H1 (cell line): ENCODE measurements around the gene RNGTT. TPM values are rescaled to one million over a fixed set of nuclear protein-coding genes. Genes with fewer than 3 reads are reported as not detected.
"Not testable (repeated sequence)": the region's sequence is repeated elsewhere in the genome, so short reads cannot be mapped to it uniquely, and the experiment has no call there.

Experiments
- CTCF ChIA-PET: fragments of 300-600 bp; sonication (Branson Sonifier 250); formaldehyde crosslinking; loops from one replicate; lab custom pipeline; 2021; ENCODE audit not compliant: partially characterized antibody; lab: Charles Lee
- POLR2A ChIA-PET: fragments of 300-600 bp; sonication (Branson Sonifier 250); formaldehyde crosslinking; loops from one replicate; lab custom pipeline; 2021; ENCODE audit warnings: inconsistent platforms; ENCODE audit not compliant: partially characterized antibody; lab: Charles Lee
- DNase-seq, 2 experiments: peaks; one replicate each; pipeline versions ENCODE4 v3.0.0 to v3.0.0-alpha.2; 2010 to 2022; ENCODE audit warnings: low spot score in 2 of 2, low read depth in 1 of 2, mixed read lengths in 1 of 2
- FAIRE-seq: peaks from 2 replicates; lab custom pipeline; 2011; peaks lifted over from hg19 to GRCh38; lab: Jason Lieb, UNC
- H2AFZ ChIP-seq: 2 replicates; pipeline ENCODE4 v1.8.1; 2012; ENCODE audit warnings: low read length, inconsistent platforms
- H2AK5ac ChIP-seq: 2 replicates; pipeline ENCODE4 v1.6.1; 2013; ENCODE audit warnings: low read depth, low read length
- H2BK120ac ChIP-seq: replicated peaks from 2 replicates; pipeline ENCODE3; 2013; ENCODE audit warnings: low read depth, low read length, inconsistent platforms
- H2BK12ac ChIP-seq: 2 replicates; pipeline ENCODE4 v1.6.1; 2013; ENCODE audit warnings: low read depth, low read length
- H2BK15ac ChIP-seq: 2 replicates; pipeline ENCODE4 v1.6.1; 2013; ENCODE audit warnings: low read length
- H2BK20ac ChIP-seq: 2 replicates; pipeline ENCODE4 v1.6.1; 2013; ENCODE audit warnings: low read length
- H2BK5ac ChIP-seq: 2 replicates; pipeline ENCODE4 v1.6.1; 2013; ENCODE audit warnings: low read depth, low read length
- H3K14ac ChIP-seq: 2 replicates; pipeline ENCODE4 v1.6.1; 2013; ENCODE audit warnings: inconsistent platforms; ENCODE audit not compliant: insufficient read length
- H3K18ac ChIP-seq: 2 replicates; pipeline ENCODE4 v1.6.1; 2013; ENCODE audit warnings: low read length; ENCODE audit errors: extremely low read depth
- H3K23ac ChIP-seq: 2 replicates; pipeline ENCODE4 v1.6.1; 2013; ENCODE audit warnings: inconsistent platforms; ENCODE audit not compliant: insufficient read length
- H3K23me2 ChIP-seq: 2 replicates; pipeline ENCODE4 v1.6.1; 2013; ENCODE audit warnings: low read depth, low read length
- H3K27ac ChIP-seq: 2 replicates; pipeline ENCODE4 v1.6.1; 2011; ENCODE audit warnings: low read depth, low read length, inconsistent platforms
- H3K27me3 ChIP-seq, 4 experiments: replicated peaks in 1 of 4; 1 replicate in 1 of 4; 2 replicates in 3 of 4; pipeline versions ENCODE4 v1.6.1 to v1.8.1; 2011 to 2013; ENCODE audit warnings: low read length in 3 of 4, mild to moderate bottlenecking in 3 of 4, inconsistent platforms in 2 of 4, mixed read lengths in 2 of 4, moderate library complexity in 1 of 4; ENCODE audit not compliant: control insufficient read depth in 3 of 4, insufficient read depth in 3 of 4; ENCODE audit errors: extremely low read depth in 1 of 4
- H3K36me3 ChIP-seq, 4 experiments: 2 replicates each; pipeline versions ENCODE4 v1.6.1 to v1.8.1; 2011 to 2013; ENCODE audit warnings: mild to moderate bottlenecking in 4 of 4, low read length in 3 of 4, moderate library complexity in 2 of 4, control low read depth in 1 of 4, inconsistent platforms in 1 of 4; ENCODE audit not compliant: insufficient read depth in 4 of 4, control insufficient read depth in 2 of 4
- H3K4ac ChIP-seq: replicated peaks from 2 replicates; pipeline ENCODE3; 2013; ENCODE audit warnings: low read length, low read depth, mixed read lengths, inconsistent platforms; ENCODE audit not compliant: insufficient read length
- H3K4me1 ChIP-seq, 4 experiments: replicated peaks in 1 of 4; 1 replicate in 1 of 4; 2 replicates in 3 of 4; pipeline versions ENCODE4 v1.6.1 to v1.8.1; 2011 to 2013; ENCODE audit warnings: low read length in 3 of 4, inconsistent platforms in 2 of 4, mixed read lengths in 1 of 4; ENCODE audit not compliant: insufficient read depth in 4 of 4, control insufficient read depth in 3 of 4
- H3K4me2 ChIP-seq, 2 experiments: 2 replicates each; pipeline versions ENCODE4 v1.6.1 to v1.8.1; 2011 to 2013; ENCODE audit warnings: low read depth in 2 of 2, low read length in 2 of 2, control low read depth in 1 of 2, inconsistent platforms in 1 of 2, mild to moderate bottlenecking in 1 of 2; ENCODE audit not compliant: insufficient read depth in 1 of 2
- H3K4me3 ChIP-seq, 4 experiments: fragments of 200-600, 300-600 bp in 1 of 4; sonication (generic), shearing (Covaris generic), sonication (Bioruptor Twin) in 1 of 4; 2 replicates each; pipeline versions ENCODE4 v1.5.1 to v1.8.1; 2011 to 2016; ENCODE audit warnings: low read length in 4 of 4, low read depth in 3 of 4, control low read depth in 2 of 4, inconsistent platforms in 2 of 4, mild to moderate bottlenecking in 2 of 4, mixed read lengths in 1 of 4, moderate library complexity in 1 of 4; ENCODE audit not compliant: insufficient read depth in 2 of 4; ENCODE audit errors: extremely low read depth in 1 of 4
- H3K56ac ChIP-seq: replicated peaks from 2 replicates; pipeline ENCODE3; 2013; ENCODE audit warnings: low read depth, mild to moderate bottlenecking, mixed read lengths, low read length, inconsistent platforms; ENCODE audit not compliant: insufficient read length
- H3K79me1 ChIP-seq: 2 replicates; pipeline ENCODE4 v1.6.1; 2013; ENCODE audit warnings: low read depth, low read length, control low read depth
- H3K79me2 ChIP-seq, 2 experiments: 2 replicates each; pipeline versions ENCODE4 v1.6.1 to v1.8.1; 2012 to 2013; ENCODE audit warnings: low read length in 2 of 2, mild to moderate bottlenecking in 2 of 2, inconsistent platforms in 1 of 2; ENCODE audit not compliant: insufficient read depth in 2 of 2, control insufficient read depth in 1 of 2
- H3K9ac ChIP-seq, 4 experiments: replicated peaks in 1 of 4; 1 replicate in 1 of 4; 2 replicates in 3 of 4; pipeline versions ENCODE4 v1.6.1 to v1.8.1; 2011 to 2013; ENCODE audit warnings: low read depth in 3 of 4, low read length in 3 of 4, control low read depth in 2 of 4, mild to moderate bottlenecking in 2 of 4, moderate library complexity in 2 of 4, inconsistent platforms in 1 of 4; ENCODE audit errors: extremely low read depth in 1 of 4
- H3K9me3 ChIP-seq, 2 experiments: 2 replicates each; pipeline versions ENCODE4 v1.6.1 to v1.8.1; 2012 to 2013; ENCODE audit warnings: mild to moderate bottlenecking in 2 of 2, moderate library complexity in 2 of 2, control low read depth in 1 of 2, inconsistent platforms in 1 of 2, low read depth in 1 of 2, low read length in 1 of 2, mixed read lengths in 1 of 2; ENCODE audit not compliant: insufficient read depth in 2 of 2
- H4K20me1 ChIP-seq, 2 experiments: replicated peaks in 1 of 2; 2 replicates each; pipeline versions ENCODE3 to v1.8.1; 2011 to 2013; ENCODE audit warnings: inconsistent platforms in 2 of 2, low read length in 2 of 2, mild to moderate bottlenecking in 1 of 2; ENCODE audit not compliant: insufficient read depth in 2 of 2, control insufficient read depth in 1 of 2
- H4K5ac ChIP-seq: 2 replicates; pipeline ENCODE4 v1.6.1; 2013; ENCODE audit warnings: low read length, low read depth, mixed read lengths, inconsistent platforms; ENCODE audit not compliant: insufficient read length
- H4K8ac ChIP-seq: 2 replicates; pipeline ENCODE4 v1.8.0; 2013; ENCODE audit warnings: mild to moderate bottlenecking, moderate library complexity, low read length, inconsistent platforms; ENCODE audit not compliant: insufficient read depth; ENCODE audit errors: extremely low read depth
- H4K91ac ChIP-seq: replicated peaks from 2 replicates; pipeline ENCODE3; 2013; ENCODE audit warnings: low read length, mixed read lengths, inconsistent platforms; ENCODE audit not compliant: insufficient read length
- SP1 ChIP-seq: IDR thresholded peaks from 2 replicates; pipeline ENCODE4 v1.6.1; 2011; ENCODE audit warnings: low read depth, low read length
- whole genome bisulfite sequencing, 2 experiments: shearing (Covaris generic) in 1 of 2; methylation state at CpG; one replicate each; pipeline versions ENCODE4 v1.1.6 to v1.1.7; 2013 to 2015; ENCODE audit warnings: low lambda C conversion rate in 2 of 2, mixed read lengths in 2 of 2, inconsistent platforms in 1 of 2, low coverage in 1 of 2, missing lambda C conversion rate in 1 of 2; ENCODE audit not compliant: insufficient replicate concordance in 2 of 2, insufficient coverage in 1 of 2, insufficient read length in 1 of 2; ENCODE audit errors: extremely low coverage in 1 of 2, missing lambda C conversion rate in 1 of 2; 5-methylcytosine and 5-hydroxymethylcytosine counted together
- polyA plus RNA-seq, 7 experiments: library from polyadenylated mRNA; depleted of rRNA in 3 of 7; stranded (reverse) in 5 of 7; unstranded in 2 of 7; fragments of >200 nt in 5 of 7; fragments of 200-250 nt in 2 of 7; gene quantifications; 1 replicate in 5 of 7; 2 replicates in 1 of 7; 4 replicates in 1 of 7; pipeline versions ENCODE4 v1.2.1 to v1.2.3, GENCODE V29; 2011 to 2013; ENCODE audit warnings: missing spikeins in 2 of 7, mixed read lengths in 2 of 7
- total RNA-seq: library from RNA; stranded (reverse); fragmentation: NEBNext Ultra II Directional; extraction: Animal tissue kit (Norgen Biotek cat#: 25700); gene quantifications from 2 replicates; pipeline ENCODE4 v1.2.1, GENCODE V29; 2021

RNGTT gene
- total and polyA plus RNA-seq, 2 of the 8 experiments (the other 6 are each of a cell fraction or from before 2014, with no cell fraction given), result 3.6 to 21.2 TPM

- H2AFZ ChIP-seq, H4K8ac ChIP-seq, H3K79me2 ChIP-seq, H3K9me3 ChIP-seq, H3K56ac ChIP-seq, H3K4me2 ChIP-seq, H2BK120ac ChIP-seq, H4K20me1 ChIP-seq, H3K27me3 ChIP-seq, H3K36me3 ChIP-seq, POLR2A ChIA-PET, H3K4ac ChIP-seq, H2BK5ac ChIP-seq, H2BK12ac ChIP-seq, H3K4me3 ChIP-seq, H4K5ac ChIP-seq, H3K4me1 ChIP-seq, H3K27ac ChIP-seq, H3K18ac ChIP-seq, H2BK20ac ChIP-seq, H3K23me2 ChIP-seq, FAIRE-seq, H3K14ac ChIP-seq, H2BK15ac ChIP-seq, H3K79me1 ChIP-seq, H3K23ac ChIP-seq, H4K91ac ChIP-seq, H3K9ac ChIP-seq: not testable (repeated sequence)
- 0 out of 2 replicates have a peak overlapping the region, but pooled peaks have one; percentile 13 for H2AK5ac ChIP-seq
- CTCF ChIA-PET, result interaction anchor here (0.8 to 1.5 kb wide), 2 partner anchors 44 to 256 kb away, joined by 4 read pairs; no protein-coding TSS in a partner anchor
- TF ChIP-seq SP1, result 0 out of 2 replicates have a peak, but pooled peaks have one; percentile 25
- DNase-seq, result peak; percentile 15 to 50
- 69% methylated on average over 4 of the region's 4 CpGs; no CpG with 5 or more reads in 1 of the 2 experiments for WGBS, 2 experiments
Observed at GRCh38 chr6:88827599-88827998, 135.8 kb downstream of the RNGTT start.
